Measurements from ENCODE around the gene FOXP1.

The FOXP1 gene

DNA sequence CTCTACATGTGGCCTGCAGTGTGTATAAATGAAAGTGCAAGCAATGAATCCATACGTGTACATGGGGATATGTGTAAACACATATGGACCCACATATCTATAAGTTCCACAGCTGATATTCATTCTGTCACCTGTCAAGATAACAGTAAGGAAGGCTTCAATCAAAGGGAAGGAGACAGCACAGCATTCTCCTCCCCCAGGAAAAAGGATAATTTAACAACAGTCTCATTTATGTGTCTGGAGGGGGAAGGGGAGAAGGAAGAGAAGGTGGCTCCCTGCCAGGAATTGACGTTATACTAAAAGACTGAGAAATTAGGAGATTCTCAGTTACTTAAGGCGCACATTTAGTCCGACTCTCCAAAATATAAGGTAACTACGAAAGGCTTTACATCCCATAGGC is 345.9 kb downstream of the FOXP1 start:
- no peak overlapping the region for H3K4me3 ChIP-seq (ENCODE audit: low read depth, low read length)
- H4K8ac ChIP-seq (ENCODE audit: low read depth, low read length), result no peak overlapping the region
- H4K12ac ChIP-seq (ENCODE audit: low read depth, low read length), result no peak overlapping the region
- no peak overlapping the region for H2AFZ ChIP-seq (ENCODE audit: insufficient read depth, low read length, poor library complexity)
- H3K9me3 ChIP-seq (ENCODE audit: insufficient read depth, low read depth, low read length), result no peaks in the 10 kb centered on the region
- no peak for DNase-seq
- H2AK5ac ChIP-seq (ENCODE audit: low read length), result no peak overlapping the region
- H4K91ac ChIP-seq (ENCODE audit: low read depth, low read length), result no peak overlapping the region
- H3K36me3 ChIP-seq (ENCODE audit: control insufficient read depth in 1 of 2, insufficient read depth in 2 of 2, low read length in 2 of 2), result no peaks in the 10 kb centered on the region
- no peaks in the 10 kb centered on the region for H3K4me1 ChIP-seq (ENCODE audit: control insufficient read depth in 1 of 2, insufficient read depth in 2 of 2, low read length in 2 of 2)
- no peak overlapping the region for H3K18ac ChIP-seq (ENCODE audit: low read length)
- no peak overlapping the region for H3K4ac ChIP-seq (ENCODE audit: low read depth, low read length)
- no peak overlapping the region for H2BK5ac ChIP-seq (ENCODE audit: low read depth, low read length, poor library complexity)
- H3K14ac ChIP-seq (ENCODE audit: low read length), result no peak overlapping the region
- no peaks in the 10 kb centered on the region for H3K79me1 ChIP-seq (ENCODE audit: low read length)
- H2BK12ac ChIP-seq (ENCODE audit: low read length), result no peak overlapping the region
- no peaks in the 10 kb centered on the region for H3K27me3 ChIP-seq (ENCODE audit: insufficient read depth, low read length)
- H3K23ac ChIP-seq (ENCODE audit: low read length), result no peak overlapping the region
- no peak overlapping the region for H3K27ac ChIP-seq (ENCODE audit: low read depth, low read length)
- no peak overlapping the region for H2BK120ac ChIP-seq (ENCODE audit: insufficient read depth, low read length, poor library complexity)
- H3K79me2 ChIP-seq (ENCODE audit: control insufficient read depth, insufficient read depth, low read length, poor library complexity), result no peaks in the 10 kb centered on the region
- WGBS (ENCODE audit: extremely low coverage, insufficient coverage, insufficient read length), result no CpG with 5 or more reads among the region's 5 CpGs
- H3K4me2 ChIP-seq (ENCODE audit: low read length), result no peak overlapping the region
- no peak overlapping the region for H3K9ac ChIP-seq (ENCODE audit: low read length)

GRCh38 chr3:71235846-71236245 is 347.7 kb downstream of the FOXP1 start:
- Histone ChIP-seq H3K36me3 (ENCODE audit: control insufficient read depth in 1 of 2, insufficient read depth in 2 of 2, low read length in 2 of 2) (no peaks in the 10 kb centered on the region), H3K79me1 (ENCODE audit: low read length) (no peaks in the 10 kb centered on the region), H4K8ac (ENCODE audit: low read depth, low read length) (no peak overlapping the region), H3K4me1 (ENCODE audit: control insufficient read depth in 1 of 2, insufficient read depth in 2 of 2, low read length in 2 of 2) (no peaks in the 10 kb centered on the region), H3K27ac (ENCODE audit: low read depth, low read length) (no peak overlapping the region), H3K9ac (ENCODE audit: low read length) (no peak overlapping the region), H3K18ac (ENCODE audit: low read length) (no peak overlapping the region), H3K4ac (ENCODE audit: low read depth, low read length) (no peak overlapping the region), H2BK12ac (ENCODE audit: low read length) (no peak overlapping the region), H2BK5ac (ENCODE audit: low read depth, low read length, poor library complexity) (no peak overlapping the region), H3K27me3 (ENCODE audit: insufficient read depth, low read length) (no peaks in the 10 kb centered on the region), H2AK5ac (ENCODE audit: low read length) (no peak overlapping the region), H3K14ac (ENCODE audit: low read length) (no peak overlapping the region), H3K23ac (ENCODE audit: low read length) (no peak overlapping the region), H3K4me2 (ENCODE audit: low read length) (no peak overlapping the region), H2BK120ac (ENCODE audit: insufficient read depth, low read length, poor library complexity) (no peak overlapping the region), H4K91ac (ENCODE audit: low read depth, low read length) (no peak overlapping the region), H3K4me3 (ENCODE audit: low read depth, low read length) (no peak overlapping the region), H2AFZ (ENCODE audit: insufficient read depth, low read length, poor library complexity) (no peak overlapping the region), H3K9me3 (ENCODE audit: insufficient read depth, low read depth, low read length) (no peaks in the 10 kb centered on the region), H4K12ac (ENCODE audit: low read depth, low read length) (no peak overlapping the region), H3K79me2 (ENCODE audit: control insufficient read depth, insufficient read depth, low read length, poor library complexity) (no peaks in the 10 kb centered on the region)
- DNase-seq, result no peak
- no CpG with 5 or more reads among the region's 3 CpGs for WGBS (ENCODE audit: extremely low coverage, insufficient coverage, insufficient read length)

GRCh38 chr3:71232895-71233294 is 350.6 kb downstream of the FOXP1 start:
- Histone ChIP-seq H4K12ac (ENCODE audit: low read depth, low read length) (no peak overlapping the region), H3K79me2 (ENCODE audit: control insufficient read depth, insufficient read depth, low read length, poor library complexity) (no peaks in the 10 kb centered on the region), H3K9ac (ENCODE audit: low read length) (no peak overlapping the region), H3K27ac (ENCODE audit: low read depth, low read length) (no peak overlapping the region), H2BK120ac (ENCODE audit: insufficient read depth, low read length, poor library complexity) (no peak overlapping the region), H3K27me3 (ENCODE audit: insufficient read depth, low read length) (no peaks in the 10 kb centered on the region), H3K4ac (ENCODE audit: low read depth, low read length) (no peak overlapping the region), H3K4me2 (ENCODE audit: low read length) (no peak overlapping the region), H3K9me3 (ENCODE audit: insufficient read depth, low read depth, low read length) (no peaks in the 10 kb centered on the region), H2AK5ac (ENCODE audit: low read length) (no peak overlapping the region), H3K4me3 (ENCODE audit: low read depth, low read length) (no peak overlapping the region), H3K79me1 (ENCODE audit: low read length) (no peaks in the 10 kb centered on the region), H3K36me3 (ENCODE audit: control insufficient read depth in 1 of 2, insufficient read depth in 2 of 2, low read length in 2 of 2) (no peaks in the 10 kb centered on the region), H3K18ac (ENCODE audit: low read length) (no peak overlapping the region), H2AFZ (ENCODE audit: insufficient read depth, low read length, poor library complexity) (no peak overlapping the region), H4K91ac (ENCODE audit: low read depth, low read length) (no peak overlapping the region), H2BK12ac (ENCODE audit: low read length) (no peak overlapping the region), H3K23ac (ENCODE audit: low read length) (no peak overlapping the region), H3K14ac (ENCODE audit: low read length) (no peak overlapping the region), H2BK5ac (ENCODE audit: low read depth, low read length, poor library complexity) (no peak overlapping the region), H4K8ac (ENCODE audit: low read depth, low read length) (no peak overlapping the region), H3K4me1 (ENCODE audit: control insufficient read depth in 1 of 2, insufficient read depth in 2 of 2, low read length in 2 of 2) (no peaks in the 10 kb centered on the region)
- DNase-seq, result no peak
- no CpG with 5 or more reads among the region's 3 CpGs for WGBS (ENCODE audit: extremely low coverage, insufficient coverage, insufficient read length)

DNA sequence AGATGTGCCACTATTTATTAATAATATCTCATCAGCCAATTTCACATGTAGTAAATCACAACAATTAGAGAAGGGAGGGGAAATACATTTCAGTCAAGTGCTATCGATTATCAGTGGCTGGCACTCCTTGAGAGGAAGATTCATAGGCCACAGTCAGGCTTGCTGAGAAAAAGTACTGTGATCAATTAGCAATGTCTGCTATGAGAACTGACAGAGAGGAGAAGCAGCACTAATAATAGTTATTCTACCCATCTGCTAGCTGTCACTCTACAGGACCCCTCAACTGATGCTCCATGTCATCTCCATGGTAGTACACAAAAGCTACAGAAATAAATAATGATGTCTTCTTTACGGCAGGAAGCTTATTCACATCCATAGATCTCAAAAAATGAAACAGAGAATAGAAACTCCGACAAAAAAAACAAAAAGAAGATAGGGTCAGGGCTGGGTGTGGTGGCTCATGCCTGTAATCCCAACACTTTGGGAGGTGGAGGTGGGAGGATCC is 351.3 kb downstream of the FOXP1 start:
- Histone ChIP-seq H3K4ac (ENCODE audit: low read depth, low read length) (no peak overlapping the region), H3K14ac (ENCODE audit: low read length) (no peak overlapping the region), H3K27ac (ENCODE audit: low read depth, low read length) (no peak overlapping the region), H3K79me2 (ENCODE audit: control insufficient read depth, insufficient read depth, low read length, poor library complexity) (no peaks in the 10 kb centered on the region), H4K12ac (ENCODE audit: low read depth, low read length) (no peak overlapping the region), H2BK12ac (ENCODE audit: low read length) (no peak overlapping the region), H3K4me2 (ENCODE audit: low read length) (no peak overlapping the region), H3K23ac (ENCODE audit: low read length) (no peak overlapping the region), H3K9me3 (ENCODE audit: insufficient read depth, low read depth, low read length) (no peaks in the 10 kb centered on the region), H2AK5ac (ENCODE audit: low read length) (no peak overlapping the region), H4K91ac (ENCODE audit: low read depth, low read length) (no peak overlapping the region), H3K27me3 (ENCODE audit: insufficient read depth, low read length) (no peaks in the 10 kb centered on the region), H3K4me3 (ENCODE audit: low read depth, low read length) (no peak overlapping the region), H2BK120ac (ENCODE audit: insufficient read depth, low read length, poor library complexity) (no peak overlapping the region), H3K36me3 (ENCODE audit: control insufficient read depth in 1 of 2, insufficient read depth in 2 of 2, low read length in 2 of 2) (no peaks in the 10 kb centered on the region), H3K9ac (ENCODE audit: low read length) (no peak overlapping the region), H3K18ac (ENCODE audit: low read length) (no peak overlapping the region), H2BK5ac (ENCODE audit: low read depth, low read length, poor library complexity) (no peak overlapping the region), H4K8ac (ENCODE audit: low read depth, low read length) (no peak overlapping the region), H3K79me1 (ENCODE audit: low read length) (no peaks in the 10 kb centered on the region), H3K4me1 (ENCODE audit: control insufficient read depth in 1 of 2, insufficient read depth in 2 of 2, low read length in 2 of 2) (no peaks in the 10 kb centered on the region), H2AFZ (ENCODE audit: insufficient read depth, low read length, poor library complexity) (no peak overlapping the region)
- WGBS (ENCODE audit: extremely low coverage, insufficient coverage, insufficient read length), result no CpG with 5 or more reads among the region's 3 CpGs
- no peak for DNase-seq

Measured in trophoblast cell (in vitro differentiated cells and primary cell).